HepG2 (cell line): Measurements from ENCODE around the gene GRIK5.

Source experiments
- BRCA1 ChIP-seq: sonication (generic); formaldehyde crosslinking; IDR thresholded peaks from 2 replicates; pipeline ENCODE4 v1.4.0; 2020; ENCODE audit warnings: missing genetic modification reagents
- ZSCAN31 ChIP-seq: sonication (generic); formaldehyde crosslinking; IDR thresholded peaks from 2 replicates; pipeline ENCODE4 v1.5.0; 2020; ENCODE audit warnings: low read depth, mild to moderate bottlenecking, missing genetic modification reagents
- TF ChIP-seq, protein P1 (sequence below), 2 experiments: IDR thresholded peaks; 2 replicates each; pipeline ENCODE4 v1.6.1; 2011 to 2012; ENCODE audit warnings: low read length in 2 of 2, borderline replicate concordance in 1 of 2, low read depth in 1 of 2, mild to moderate bottlenecking in 1 of 2, moderate library complexity in 1 of 2
- TF ChIP-seq, protein P2 (sequence below): IDR thresholded peaks from 2 replicates; pipeline ENCODE4 v1.6.1; 2012; ENCODE audit warnings: inconsistent platforms

DNA sequence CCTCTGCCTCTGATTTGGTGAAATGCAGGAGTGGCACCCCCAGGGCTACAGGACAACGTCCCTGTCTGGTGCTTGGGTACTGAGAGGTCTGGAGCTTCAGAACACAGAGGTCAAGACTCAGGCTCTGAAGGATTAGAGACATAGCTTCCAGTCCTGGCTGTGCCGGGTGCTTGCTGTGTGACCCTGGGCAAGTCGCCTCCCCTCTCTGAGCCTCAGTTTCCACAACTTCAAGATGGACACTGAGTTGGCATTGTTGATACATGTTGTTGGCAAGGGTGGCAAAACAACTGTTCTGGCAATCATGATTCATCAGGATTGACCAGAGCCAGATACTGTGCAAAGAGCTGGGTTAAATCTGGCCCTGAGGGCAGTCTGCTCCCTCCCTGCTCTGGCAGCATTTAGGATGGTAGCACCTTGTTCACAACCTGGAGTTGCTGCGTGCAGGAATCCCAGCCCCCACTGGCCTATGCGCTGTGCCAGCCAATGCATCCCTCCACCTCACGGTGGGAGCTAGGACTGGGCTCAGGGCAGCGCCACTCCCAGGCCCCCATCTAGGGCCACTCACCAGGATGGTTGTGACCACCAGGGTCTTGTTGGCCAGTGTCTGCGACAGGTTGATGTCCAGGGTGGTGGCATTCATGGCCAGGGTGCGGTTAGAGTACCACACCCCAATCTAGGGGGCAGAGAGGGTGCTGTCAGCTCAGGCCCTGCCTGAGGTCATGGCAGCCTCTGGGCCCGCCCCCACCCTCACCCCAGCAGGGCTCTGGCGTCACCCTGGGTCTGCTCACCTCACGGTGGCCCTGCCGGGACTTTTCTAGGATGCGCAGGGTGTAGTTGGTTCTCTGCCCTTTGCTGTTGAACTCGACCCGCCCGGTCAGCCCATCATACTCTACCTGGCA, 16.7 kb downstream of the GRIK5 start:
- TF ChIP-seq BRCA1 (CRISPR knock-in tag) (no peak), ZSCAN31 (CRISPR knock-in tag) (no peak)
- TF ChIP-seq, protein P1, sequence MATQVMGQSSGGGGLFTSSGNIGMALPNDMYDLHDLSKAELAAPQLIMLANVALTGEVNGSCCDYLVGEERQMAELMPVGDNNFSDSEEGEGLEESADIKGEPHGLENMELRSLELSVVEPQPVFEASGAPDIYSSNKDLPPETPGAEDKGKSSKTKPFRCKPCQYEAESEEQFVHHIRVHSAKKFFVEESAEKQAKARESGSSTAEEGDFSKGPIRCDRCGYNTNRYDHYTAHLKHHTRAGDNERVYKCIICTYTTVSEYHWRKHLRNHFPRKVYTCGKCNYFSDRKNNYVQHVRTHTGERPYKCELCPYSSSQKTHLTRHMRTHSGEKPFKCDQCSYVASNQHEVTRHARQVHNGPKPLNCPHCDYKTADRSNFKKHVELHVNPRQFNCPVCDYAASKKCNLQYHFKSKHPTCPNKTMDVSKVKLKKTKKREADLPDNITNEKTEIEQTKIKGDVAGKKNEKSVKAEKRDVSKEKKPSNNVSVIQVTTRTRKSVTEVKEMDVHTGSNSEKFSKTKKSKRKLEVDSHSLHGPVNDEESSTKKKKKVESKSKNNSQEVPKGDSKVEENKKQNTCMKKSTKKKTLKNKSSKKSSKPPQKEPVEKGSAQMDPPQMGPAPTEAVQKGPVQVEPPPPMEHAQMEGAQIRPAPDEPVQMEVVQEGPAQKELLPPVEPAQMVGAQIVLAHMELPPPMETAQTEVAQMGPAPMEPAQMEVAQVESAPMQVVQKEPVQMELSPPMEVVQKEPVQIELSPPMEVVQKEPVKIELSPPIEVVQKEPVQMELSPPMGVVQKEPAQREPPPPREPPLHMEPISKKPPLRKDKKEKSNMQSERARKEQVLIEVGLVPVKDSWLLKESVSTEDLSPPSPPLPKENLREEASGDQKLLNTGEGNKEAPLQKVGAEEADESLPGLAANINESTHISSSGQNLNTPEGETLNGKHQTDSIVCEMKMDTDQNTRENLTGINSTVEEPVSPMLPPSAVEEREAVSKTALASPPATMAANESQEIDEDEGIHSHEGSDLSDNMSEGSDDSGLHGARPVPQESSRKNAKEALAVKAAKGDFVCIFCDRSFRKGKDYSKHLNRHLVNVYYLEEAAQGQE (IDR thresholded peaks at IDR 0.05; ENCODE audit: borderline replicate concordance in 1 of 2, low read depth in 1 of 2, low read length in 2 of 2) = no peak
- TF ChIP-seq, protein P2, sequence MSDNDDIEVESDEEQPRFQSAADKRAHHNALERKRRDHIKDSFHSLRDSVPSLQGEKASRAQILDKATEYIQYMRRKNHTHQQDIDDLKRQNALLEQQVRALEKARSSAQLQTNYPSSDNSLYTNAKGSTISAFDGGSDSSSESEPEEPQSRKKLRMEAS = no peak
